ENCODE data around the gene TMCC1. TPM values are rescaled to one million over a fixed set of nuclear protein-coding genes. Genes with fewer than 3 reads are reported as not detected.

Gene TMCC1
- total and polyA plus RNA-seq, 4 donors = 10.2 to 60.0 (median 11.0) TPM

GRCh38 chr3:129777806-129778205 lies 115.7 kb downstream of the TMCC1 start (continued):
- TF ChIP-seq ZBTB33 (IDR thresholded peaks at IDR 0.05) (no peak), NR2F2 (IDR thresholded peaks at IDR 0.05) (no peak), HNF4G (IDR thresholded peaks at IDR 0.05) (no peak), SP1 (IDR thresholded peaks at IDR 0.05) (no peak), GABPA (IDR thresholded peaks at IDR 0.05 in 1 of 2, conservative IDR thresholded peaks at IDR 0.05 in 1 of 2) (no peak), RAD21 (IDR thresholded peaks at IDR 0.05) (no peak), FOXA2 (IDR thresholded peaks at IDR 0.05) (no peak), FOXA1 (IDR thresholded peaks at IDR 0.05) (no peak)

GRCh38 chr3:129775870-129776269 lies 117.6 kb downstream of the TMCC1 start:
- Histone ChIP-seq H3K4me3 (ENCODE audit: low read depth in 1 of 3, low read length in 3 of 3) (no peak overlapping the region), H3K9ac (ENCODE audit: low read depth in 1 of 2, low read length in 2 of 2) (no peak overlapping the region), H3K4me1 (ENCODE audit: control insufficient read depth in 4 of 4, insufficient read depth in 4 of 4, low read length in 3 of 4) (no peaks in the 10 kb centered on the region), H3K9me3 (ENCODE audit: control insufficient read depth in 4 of 4, low read length in 3 of 4) (no peaks in the 10 kb centered on the region), H3K36me3 (ENCODE audit: control insufficient read depth in 4 of 4, insufficient read depth in 3 of 4, low read depth in 1 of 4, low read length in 3 of 4) (no peaks in the 10 kb centered on the region), H3K27ac (ENCODE audit: low read depth in 1 of 2, low read length in 2 of 2) (no peak overlapping the region), H3K27me3 (ENCODE audit: control insufficient read depth in 4 of 4, insufficient read depth in 4 of 4, low read length in 3 of 4) (no peaks in the 10 kb centered on the region)
- WGBS = 95% methylated on average over 2 of the region's 2 CpGs
- TF ChIP-seq CTCF (IDR thresholded peaks at IDR 0.05; ENCODE audit: low read depth, low read length, missing input control) = no peak
- no peak for TF ChIP-seq FOXA2 (IDR thresholded peaks at IDR 0.05)
- TF ChIP-seq ZBTB33 (IDR thresholded peaks at IDR 0.05) = no peak
- no peak for TF ChIP-seq YY1 (IDR thresholded peaks at IDR 0.05)
- no peak for TF ChIP-seq SP1 (IDR thresholded peaks at IDR 0.05)
- no peak for TF ChIP-seq REST (IDR thresholded peaks at IDR 0.05)
- no peak for TF ChIP-seq EGR1 (IDR thresholded peaks at IDR 0.05; ENCODE audit: low read depth in 2 of 2)
- TF ChIP-seq ATF3 (IDR thresholded peaks at IDR 0.05) = no peak
- no peak for TF ChIP-seq FOXA1 (IDR thresholded peaks at IDR 0.05)
- TF ChIP-seq GABPA (IDR thresholded peaks at IDR 0.05 in 1 of 2, conservative IDR thresholded peaks at IDR 0.05 in 1 of 2) = no peak
- no peak for TF ChIP-seq NR2F2 (IDR thresholded peaks at IDR 0.05)
- TF ChIP-seq JUND (IDR thresholded peaks at IDR 0.05) = no peak
- no peak for TF ChIP-seq RXRA (IDR thresholded peaks at IDR 0.05)
- no peak for TF ChIP-seq RAD21 (IDR thresholded peaks at IDR 0.05)
- no peak for TF ChIP-seq TAF1 (conservative IDR thresholded peaks at IDR 0.05)
- no peak for TF ChIP-seq HNF4G (IDR thresholded peaks at IDR 0.05)
- no peak for DNase-seq (ENCODE audit: low spot score)

Measured in liver (tissue), 9 donors.